Activated CD4-positive, CD25-positive, alpha-beta regulatory T cell treated with anti-CD3 and anti-CD28 coated beads, Interleukin-2, amount 50 U/mL, for 16 hours (primary cell): ENCODE measurements around the gene CDC25A.
"Not testable (repeated sequence)": the region's sequence is repeated elsewhere in the genome, so short reads cannot be mapped to it uniquely, and the experiment has no call there.

Source experiments
- DNase-seq: peaks from one replicate; pipeline ENCODE4 v3.0.0-alpha.2; 2020; ENCODE audit warnings: low read depth, low spot score

CDC25A gene

GRCh38 chr3:48141604-48142137, 46.5 kb downstream of the CDC25A start:
- no peak for DNase-seq

DNA sequence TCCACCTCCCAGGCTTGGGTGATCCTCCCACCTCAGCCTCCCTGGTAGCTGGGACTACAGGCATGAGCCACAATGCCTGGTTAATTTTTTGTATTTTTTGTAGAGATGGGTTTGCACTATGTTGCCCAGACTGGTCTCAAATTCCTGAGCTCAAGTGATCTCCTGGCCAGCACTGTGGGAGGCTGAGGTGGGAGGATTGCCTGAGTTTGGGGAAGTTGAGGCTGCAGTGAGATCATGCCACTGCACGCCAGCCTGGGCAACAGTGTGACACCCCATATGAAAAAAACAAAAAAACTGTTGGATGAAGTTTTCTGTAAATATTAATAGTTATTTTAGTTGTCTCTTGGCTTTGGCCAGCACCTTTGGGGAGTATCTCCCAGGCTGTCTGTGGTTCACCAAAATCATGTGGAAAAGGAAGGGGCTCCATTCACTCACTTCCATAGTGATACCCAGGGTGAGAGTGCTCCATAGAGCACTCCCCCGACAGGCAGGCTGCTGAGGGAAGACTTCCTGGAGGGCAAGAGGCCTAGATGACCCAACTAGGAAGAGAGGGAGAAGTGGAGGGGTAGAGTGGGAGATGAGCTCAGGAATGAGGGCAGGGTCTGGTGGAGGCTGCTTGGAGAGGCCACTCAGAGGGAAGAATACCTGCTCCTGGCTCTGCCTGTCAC, 47.1 kb downstream of the CDC25A start:
- no peak for DNase-seq

GRCh38 chr3:48140336-48140757, 47.9 kb downstream of the CDC25A start:
- DNase-seq = no peak

- DNase-seq = no peak
Measured at GRCh38 chr3:48137425-48137999, 50.7 kb downstream of the CDC25A start.

DNA sequence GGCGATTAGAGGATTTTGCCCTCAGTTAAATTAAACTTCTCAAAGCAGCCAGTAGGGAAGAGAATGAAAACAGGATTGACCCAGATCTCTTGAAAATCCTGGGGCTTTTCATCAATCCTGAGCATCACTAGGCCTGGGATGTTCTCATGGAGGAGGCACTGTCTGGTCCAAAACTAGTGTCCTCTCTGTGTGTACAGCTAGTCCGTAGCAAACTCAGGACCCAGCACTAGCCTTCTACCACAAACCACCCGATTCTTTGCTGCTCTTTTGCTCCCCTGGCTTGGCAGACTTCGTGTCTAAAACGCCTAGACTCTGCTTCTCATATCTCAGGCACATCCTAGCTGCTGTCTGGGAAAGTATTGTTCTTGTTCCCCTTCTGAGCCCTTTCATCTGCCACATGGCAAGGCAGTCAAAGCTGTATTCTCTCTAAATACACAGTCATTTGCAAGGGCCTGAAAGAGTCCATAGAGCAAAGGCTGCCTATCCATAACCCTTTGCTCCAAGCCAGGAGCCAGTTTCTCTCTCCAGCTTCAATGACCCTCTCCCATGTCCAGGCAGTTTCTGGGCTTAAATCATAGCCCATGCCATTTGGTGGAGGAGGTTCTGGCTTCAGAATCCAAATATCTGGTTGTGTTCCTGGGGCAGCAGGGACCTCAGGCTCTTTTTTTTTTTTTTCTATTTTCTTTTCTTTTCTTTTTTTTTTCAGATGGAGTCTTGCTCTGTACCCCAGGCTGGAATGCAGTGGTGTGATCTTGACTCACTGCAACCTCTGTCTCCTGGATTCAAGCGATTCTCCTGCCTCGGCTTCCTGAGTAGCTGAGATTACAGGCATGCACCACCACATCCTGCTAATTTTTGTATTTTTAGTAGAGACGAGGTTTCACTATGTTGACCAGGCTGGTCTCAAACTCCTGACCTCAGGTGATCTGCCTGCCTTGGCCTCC, 52.4 kb downstream of the CDC25A start:
- DNase-seq = no peak

- DNase-seq = no peak
Measured at GRCh38 chr3:48130321-48130904, 57.8 kb downstream of the CDC25A start.

DNA sequence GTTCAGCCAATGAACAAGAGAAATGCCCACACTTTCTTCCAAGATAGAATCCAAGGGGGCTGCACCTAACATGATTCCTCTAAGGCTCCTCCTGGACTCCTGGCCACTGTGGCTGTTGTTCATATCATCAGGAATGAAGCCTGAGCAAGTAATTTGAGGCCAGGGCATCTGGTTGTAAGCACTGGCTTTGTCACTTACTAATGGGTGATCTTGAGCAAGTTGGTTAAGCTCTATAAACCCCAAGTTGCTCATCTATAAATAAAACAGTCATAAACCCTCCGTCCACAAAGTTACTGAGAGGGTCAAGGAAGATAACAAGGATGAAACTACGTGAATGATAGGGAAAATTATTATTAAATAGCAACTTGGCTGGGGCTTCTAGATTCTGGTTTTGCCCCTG, 58.3 kb downstream of the CDC25A start:
- DNase-seq = no peak

GRCh38 chr3:48128774-48129173, 59.4 kb downstream of the CDC25A start:
- DNase-seq = no peak

- no peak for DNase-seq
Measured at GRCh38 chr3:48125886-48126622, 62.2 kb downstream of the CDC25A start.

- no peak for DNase-seq
Measured at GRCh38 chr3:48125013-48125705, 63.1 kb downstream of the CDC25A start.

DNA sequence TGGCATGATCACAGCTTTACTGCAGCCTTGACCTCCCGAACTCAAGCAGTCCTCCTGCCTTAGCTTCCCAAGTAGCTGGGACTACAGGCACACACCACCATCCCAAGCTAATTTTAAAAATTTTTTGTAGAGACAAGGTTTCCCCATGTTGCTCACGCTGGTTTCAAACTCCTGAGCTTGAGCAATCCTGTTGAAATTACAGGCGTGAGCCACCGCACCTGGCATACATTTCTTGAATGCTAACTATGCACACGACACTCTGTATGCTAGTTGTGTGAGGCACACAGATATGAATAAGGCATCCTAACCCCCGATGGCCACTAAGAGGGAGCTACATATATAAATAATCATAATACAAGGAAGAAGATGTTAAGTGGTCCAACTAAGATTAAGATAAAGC, 64.9 kb downstream of the CDC25A start:
- DNase-seq = no peak

GRCh38 chr3:48122504-48122903, 65.7 kb downstream of the CDC25A start:
- DNase-seq = no peak

- DNase-seq = no peak
Measured at GRCh38 chr3:48120223-48120622, 68.0 kb downstream of the CDC25A start.

DNA sequence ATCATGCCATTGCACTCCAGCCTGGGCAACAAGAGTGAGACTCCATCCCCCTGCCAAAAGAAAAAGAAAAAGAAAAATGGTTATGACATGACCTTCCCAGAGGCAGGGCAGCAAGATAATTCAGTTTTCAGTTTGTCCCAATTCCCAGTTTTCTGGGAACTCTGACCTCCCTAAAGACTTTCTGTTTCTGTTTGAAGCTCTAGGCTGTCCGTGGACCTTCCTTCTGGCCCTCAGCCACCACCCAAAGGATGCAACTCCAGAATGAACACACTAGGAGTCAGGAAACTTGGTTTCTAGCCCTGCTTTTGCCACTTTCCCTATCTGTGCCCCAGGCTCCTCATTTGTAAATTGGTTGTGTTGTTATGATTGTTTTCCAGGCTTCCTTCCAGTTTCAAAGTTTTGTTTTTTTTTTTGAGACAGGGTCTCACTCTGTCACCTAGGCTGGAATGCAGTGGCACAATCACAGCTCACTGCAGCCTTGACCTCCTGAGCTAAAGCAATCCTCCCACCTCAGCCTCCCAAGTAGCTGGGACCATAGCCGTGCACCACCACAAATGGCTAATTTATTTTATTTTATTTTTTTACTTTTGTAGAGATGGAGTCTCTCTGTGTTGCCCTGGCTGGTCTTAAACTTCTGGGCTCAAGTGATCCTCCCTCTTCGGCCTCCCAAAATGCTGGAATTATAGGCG, 68.6 kb downstream of the CDC25A start:
- DNase-seq = no peak

GRCh38 chr3:48118928-48119327, 69.3 kb downstream of the CDC25A start:
- DNase-seq = no peak

DNA sequence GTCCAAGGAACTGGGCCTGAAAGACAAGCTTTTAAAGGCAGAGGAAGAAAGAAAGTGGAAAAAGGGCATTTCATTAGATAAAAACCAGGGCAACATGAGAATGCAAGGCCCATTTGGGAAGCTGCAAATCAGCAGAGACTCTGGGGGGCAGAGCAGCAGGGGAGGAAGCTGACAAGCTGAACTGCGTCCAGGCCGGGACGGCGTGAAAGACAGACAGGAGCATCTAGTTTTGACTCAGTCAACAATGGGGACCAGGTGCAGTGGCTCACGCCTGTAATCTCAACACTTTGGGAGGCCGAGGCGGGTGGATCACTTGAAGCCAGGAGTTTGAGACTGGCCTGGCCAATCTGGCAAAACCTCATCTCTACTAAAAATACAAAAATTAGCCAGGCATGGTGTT, 69.9 kb downstream of the CDC25A start:
- no peak for DNase-seq

DNA sequence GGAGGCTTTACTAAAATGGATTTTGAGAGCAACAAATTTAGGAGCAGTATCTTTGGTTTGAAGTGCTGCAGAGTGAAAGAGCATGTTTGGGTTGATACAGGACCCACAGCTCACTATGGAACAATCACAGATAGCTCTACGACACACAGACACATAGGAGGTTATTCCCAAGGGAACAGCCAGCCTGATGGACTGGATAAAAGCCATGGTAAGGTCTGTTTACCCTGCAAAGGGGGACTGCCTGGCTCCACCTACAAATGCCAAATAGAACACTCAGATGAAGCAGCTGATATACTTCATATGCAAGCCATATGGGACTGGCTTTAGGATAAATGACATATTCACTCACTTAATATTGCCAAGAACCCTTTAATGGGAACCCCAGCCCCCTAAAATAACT, 75.4 kb downstream of the CDC25A start:
- DNase-seq = no peak

DNA sequence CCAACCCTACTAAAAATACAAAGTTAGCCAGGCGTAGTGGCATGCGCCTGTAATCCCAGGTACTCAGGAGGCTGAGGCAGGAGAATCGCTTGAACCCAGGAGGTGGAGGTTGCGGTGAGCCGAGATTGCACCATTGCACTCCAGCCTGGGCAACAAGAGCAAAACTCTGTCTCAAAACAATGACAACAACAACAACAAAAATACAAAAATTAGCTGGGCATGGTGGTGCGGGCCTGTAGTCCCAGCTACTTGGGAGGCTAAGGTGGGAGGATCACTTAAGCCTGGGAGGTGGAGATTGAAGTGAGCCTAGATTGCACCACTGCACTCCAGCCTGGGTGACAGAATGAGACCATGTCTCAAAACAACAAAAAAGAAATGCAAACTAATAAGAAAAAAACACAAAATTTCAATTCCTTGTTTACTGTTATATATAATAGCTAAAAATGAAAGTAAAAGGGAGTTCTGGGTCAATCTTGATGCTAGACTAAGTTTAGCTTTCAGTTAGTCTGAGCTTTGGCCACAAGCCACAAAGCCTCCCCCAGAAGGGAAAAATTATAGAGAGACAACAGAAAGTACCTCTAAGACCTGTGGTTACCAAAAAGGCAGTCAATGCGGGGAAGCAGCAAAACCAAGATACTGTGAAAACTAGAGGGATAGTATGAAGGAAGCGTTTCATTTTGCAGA, 76.0 kb downstream of the CDC25A start:
- not testable (repeated sequence) for DNase-seq

GRCh38 chr3:48110463-48110862, 77.8 kb downstream of the CDC25A start:
- DNase-seq = no peak
